GM18861 (cell line): Measurements from ENCODE around the gene RGS14.

Experiments used
- ATAC-seq: cut with Tn5 transposase; IDR thresholded peaks from one replicate; pipeline ENCODE4 v1.9.1; 2021; ENCODE audit not compliant: unreplicated experiment

RGS14 gene, protein sequence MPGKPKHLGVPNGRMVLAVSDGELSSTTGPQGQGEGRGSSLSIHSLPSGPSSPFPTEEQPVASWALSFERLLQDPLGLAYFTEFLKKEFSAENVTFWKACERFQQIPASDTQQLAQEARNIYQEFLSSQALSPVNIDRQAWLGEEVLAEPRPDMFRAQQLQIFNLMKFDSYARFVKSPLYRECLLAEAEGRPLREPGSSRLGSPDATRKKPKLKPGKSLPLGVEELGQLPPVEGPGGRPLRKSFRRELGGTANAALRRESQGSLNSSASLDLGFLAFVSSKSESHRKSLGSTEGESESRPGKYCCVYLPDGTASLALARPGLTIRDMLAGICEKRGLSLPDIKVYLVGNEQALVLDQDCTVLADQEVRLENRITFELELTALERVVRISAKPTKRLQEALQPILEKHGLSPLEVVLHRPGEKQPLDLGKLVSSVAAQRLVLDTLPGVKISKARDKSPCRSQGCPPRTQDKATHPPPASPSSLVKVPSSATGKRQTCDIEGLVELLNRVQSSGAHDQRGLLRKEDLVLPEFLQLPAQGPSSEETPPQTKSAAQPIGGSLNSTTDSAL

DNA sequence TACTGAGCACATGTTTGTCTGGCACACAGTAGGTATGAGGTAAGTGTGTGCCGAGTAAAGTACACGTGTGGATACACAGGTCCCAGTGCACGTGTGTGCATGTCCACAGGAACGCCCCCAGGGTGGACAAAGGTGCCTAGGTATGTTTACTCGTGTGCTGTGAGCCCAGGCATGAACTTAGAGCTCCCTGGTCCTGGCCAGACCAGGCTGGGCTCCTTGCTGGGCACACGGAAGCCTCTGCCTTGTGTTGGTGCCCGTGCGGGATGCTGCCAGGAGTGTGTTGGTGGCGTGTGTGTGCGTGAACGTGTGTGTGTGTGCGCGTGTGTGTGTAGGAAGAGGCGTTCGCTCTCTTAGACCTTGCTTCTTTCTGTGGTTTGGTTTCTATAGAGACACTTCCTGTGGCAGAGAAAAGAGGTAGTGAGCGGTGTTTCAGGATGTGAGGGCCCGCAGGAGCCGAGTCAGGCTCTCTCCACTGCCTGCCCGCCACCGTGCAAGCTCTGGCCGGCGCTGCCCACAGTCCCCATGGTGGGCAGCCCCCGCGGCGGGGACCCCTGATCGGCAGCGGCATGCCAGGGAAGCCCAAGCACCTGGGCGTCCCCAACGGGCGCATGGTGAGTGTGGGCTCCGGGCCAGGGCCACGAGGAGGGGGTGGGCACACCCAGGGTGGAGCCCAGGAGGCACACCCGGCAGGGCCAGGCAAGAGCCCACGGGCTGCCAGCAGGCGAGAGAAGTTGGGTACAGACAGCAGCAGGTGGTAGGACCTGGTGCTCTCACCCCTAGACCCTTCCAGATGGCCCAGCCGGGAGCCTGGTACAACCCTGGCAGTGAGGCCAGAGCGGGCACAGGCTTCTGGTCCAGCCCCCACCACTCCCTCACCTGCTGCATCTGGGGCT, at the start of gene RGS14:
Gene RGS14, plus strand, starts transcription at position 466 of the 893 bp plus-strand sequence. Its CDS starts 101 bp downstream, at position 567.
- peak; percentile 83 for ATAC-seq

DNA sequence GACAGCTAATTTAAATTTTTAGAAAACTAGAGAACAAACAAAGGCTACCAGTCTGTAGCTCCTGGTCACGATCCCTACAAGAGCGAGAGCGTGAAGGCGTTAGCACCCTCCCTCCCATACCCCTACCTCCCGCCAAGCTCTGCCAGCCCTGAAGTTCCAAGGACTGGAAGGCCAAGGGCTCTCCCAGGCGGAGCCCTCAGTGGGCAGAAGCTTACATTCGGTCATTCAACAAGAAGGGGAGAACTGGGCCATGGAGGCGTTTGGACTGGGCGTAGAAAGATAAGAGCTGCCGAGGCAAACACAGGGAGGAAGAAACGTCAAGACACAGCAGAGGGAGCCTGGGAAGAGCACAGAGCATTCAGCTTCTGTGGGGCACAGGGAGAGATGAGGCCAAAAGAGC, 49.0 kb upstream of the RGS14 start:
- no peak for ATAC-seq

DNA sequence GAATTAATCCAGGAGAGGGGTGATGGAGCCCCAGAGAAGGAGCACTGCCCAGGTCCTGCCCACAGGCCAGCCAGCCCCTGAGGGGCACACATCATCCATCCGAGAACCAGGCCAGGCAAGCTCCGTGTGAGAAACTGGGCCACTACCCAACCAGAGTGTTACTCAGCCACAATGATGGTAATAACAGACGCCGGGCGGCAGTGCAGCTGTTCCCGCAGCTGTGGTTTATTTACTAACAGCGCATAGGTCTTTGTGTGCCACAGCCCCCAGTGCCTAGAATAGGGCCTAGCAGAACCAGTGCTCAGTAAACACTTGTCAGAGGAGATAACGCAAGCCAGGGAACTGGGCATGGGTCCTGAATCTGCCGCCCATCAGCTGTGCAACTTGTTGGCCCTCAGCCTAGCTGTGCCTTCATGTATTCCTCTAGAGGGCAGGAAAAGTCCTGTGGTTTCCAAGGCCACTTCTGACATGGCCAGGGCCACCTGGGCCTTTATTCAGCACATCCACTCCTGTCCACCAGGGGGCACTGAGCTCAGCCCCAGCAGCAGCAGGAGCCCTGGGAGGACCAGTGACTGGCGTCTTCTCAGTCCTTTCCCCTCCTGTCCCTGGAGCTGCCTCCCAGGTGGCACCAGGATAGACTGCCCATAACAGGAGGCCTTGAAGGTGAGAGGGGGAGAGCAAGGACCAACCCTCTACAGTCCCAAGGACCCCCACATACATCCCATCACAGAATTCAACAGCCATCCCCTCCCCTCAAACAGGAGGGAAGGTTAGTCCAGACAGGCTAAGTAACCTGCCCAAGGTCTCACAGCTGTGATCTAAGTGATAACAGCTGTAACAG, 48.2 kb upstream of the RGS14 start:
- ATAC-seq, result no peak

DNA sequence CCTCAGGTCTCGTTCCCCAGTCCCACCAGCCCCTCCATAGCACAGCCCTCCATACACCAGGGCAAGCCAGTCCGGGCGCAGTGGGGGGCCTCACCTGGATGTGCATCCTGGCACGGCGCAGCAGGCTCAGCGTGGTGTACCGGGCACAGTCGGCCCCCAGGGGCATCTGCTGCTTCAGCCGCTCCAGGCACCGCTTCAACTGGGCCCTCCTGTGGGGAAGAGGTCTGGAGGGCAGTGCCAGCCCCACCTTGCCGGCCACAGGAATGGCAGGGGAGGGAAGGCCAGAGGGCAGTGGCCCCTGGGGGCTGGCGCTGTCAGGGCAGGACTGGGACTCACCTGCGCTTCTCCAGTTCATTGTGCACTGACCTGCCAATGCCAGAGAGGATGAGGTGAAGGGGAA, 47.4 kb upstream of the RGS14 start:
- no peak for ATAC-seq

DNA sequence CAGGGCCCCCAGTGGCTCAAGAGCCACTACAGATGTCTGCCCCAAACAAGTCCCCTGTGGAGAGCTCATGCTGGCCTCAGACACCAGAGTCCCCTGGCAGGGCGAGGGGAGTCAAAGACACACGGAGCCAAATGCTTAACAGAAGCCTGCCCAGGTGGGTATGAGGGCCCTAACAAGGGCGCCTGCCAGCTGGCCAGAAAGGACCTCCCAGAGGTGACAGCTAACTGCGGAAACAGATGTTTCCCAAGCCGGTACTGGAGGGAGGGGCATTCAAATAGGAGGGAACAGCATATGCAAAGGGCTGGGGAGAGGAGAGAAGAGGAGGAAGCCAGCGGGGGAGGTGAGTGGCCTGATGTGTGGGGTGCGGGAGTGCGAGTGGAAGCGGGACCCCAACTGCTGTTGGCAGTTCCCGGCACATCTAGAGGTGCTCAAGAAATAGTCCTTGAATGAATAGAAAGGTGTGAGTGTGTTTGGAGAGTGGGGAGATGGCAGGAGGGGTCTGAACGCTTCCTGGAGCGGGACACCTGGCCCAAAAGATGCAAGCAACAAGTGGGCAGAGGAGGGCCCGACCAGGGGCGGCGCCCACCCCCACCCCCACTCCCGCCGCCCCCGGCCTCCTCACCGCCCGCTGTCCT, 46.9 kb upstream of the RGS14 start:
- ATAC-seq, result no peak

DNA sequence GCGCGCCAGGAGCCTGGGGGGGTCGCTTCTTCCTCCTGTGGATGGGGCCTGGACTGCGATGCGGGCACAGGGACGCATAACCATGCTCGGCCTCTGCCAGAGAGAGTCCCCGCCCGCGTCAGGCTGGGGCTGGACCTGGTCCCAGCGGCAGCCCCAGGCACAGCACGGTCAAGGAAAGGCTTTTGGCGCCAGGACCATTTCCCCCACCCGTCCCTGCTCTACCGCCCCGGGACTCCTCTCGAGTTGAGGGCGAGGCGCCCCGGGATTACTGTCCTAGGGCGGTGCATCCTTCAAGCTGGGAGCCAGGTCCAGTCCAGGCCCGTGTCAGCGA, 46.4 kb upstream of the RGS14 start:
- ATAC-seq, result no peak

DNA sequence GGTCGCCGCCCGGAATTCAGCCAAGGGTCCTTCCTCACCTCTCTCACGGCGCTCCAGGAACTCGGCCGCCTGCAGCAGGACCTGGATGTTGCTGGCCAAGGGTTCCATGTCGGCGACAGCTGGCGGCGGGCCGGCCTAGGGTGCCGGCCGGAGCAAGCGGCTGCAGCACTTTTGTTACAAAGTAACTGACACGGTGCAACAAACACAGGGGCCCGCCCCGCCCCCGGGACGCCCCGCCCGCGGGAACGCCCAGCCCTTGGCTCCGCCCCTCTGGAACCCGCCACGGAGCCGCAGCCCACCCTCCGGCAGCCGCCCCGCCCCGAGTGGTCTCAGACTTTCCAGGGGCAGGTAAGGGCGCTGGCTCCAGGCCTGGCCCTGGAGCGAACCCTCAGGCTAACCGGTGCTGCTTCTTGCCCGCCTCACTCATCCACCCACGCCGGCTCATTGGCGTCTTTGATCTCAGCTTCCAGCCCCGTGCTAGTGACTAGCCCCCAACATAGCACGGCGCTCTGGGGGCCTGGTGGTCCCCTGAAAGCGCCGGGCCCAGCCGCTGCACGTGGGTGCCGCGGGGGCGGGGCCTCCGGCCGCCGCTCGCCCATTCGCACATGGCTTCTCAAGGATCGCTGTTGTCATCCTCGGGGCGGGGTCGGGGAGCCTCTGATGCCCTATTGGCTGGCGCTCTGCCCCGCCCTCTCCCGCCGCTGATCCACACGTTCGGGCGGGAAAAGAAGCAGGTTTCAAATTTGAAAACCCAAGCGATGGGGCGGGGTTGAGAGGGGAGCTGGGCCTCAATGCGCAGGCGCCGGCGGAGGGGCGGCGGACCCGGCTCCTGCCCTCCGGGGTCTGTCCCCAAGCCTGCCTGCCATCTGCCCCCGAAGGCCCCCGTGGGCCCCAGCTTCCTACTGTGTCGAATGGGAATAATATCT, 45.7 kb upstream of the RGS14 start, which contains the start of gene MXD3:
Gene MXD3, minus strand, starts transcription at position 176 of the 926 bp plus-strand sequence. Its CDS starts 68 bp downstream, at position 108.
- peak; percentile 52 for ATAC-seq

DNA sequence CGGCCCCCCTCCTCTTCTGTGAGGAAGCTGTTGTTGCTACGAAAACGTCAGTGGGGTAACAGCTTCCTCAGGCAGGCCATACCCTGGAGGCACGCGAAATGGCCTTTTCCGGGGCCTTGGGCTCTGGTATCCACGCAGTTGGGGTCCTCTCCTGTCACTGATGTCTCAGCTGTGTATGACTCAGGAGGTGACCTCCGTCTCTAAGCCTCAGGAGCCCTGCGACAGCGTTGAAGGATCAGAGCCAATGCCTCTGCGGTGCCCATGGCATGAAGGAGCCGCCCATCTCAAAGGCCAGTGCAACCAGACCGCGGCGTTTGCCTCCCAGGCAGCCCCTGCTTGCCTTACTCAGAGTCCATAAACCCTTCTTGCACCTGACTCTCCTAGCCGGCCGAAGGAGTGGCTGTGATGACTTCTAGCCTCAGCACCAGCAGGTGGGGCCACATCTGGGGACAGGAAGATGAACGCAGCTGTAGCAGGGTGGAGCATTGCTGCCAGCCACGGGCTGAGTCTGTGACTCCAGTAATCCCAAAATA, 45.0 kb upstream of the RGS14 start:
- ATAC-seq, result peak; percentile 25

DNA sequence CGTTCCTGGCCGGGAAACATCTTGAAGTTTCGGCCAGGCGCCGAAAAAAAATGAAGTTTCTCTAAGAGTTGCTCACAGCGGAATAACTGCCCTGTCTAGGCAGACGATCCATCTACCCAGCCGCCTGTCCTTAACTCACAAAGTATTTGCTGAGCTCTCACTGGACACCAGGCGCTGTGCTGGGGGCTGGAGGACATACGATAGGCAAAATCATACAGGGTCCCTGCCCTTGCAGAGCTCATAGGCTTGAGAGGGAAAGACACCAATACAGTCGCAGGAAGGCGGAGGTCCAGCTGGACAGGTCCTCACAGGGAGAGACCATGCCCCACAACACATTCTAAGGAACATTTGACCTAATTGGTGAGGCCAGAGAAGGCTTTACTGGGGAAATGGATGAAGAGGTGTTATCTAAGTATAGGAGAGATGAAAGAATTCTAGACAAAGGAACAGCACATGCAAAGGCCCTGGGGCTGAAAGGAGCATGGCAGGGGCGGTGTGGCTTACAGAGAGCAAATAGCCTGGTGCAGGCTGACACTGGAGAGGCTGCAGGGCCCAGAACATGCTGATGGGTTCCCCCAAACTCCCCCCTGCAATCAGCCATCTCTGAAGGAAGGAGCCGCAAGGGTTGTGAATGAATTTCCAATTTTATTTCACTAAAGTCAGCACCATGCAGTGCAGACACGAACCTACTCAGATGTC, 44.0 kb upstream of the RGS14 start:
- ATAC-seq, result no peak

DNA sequence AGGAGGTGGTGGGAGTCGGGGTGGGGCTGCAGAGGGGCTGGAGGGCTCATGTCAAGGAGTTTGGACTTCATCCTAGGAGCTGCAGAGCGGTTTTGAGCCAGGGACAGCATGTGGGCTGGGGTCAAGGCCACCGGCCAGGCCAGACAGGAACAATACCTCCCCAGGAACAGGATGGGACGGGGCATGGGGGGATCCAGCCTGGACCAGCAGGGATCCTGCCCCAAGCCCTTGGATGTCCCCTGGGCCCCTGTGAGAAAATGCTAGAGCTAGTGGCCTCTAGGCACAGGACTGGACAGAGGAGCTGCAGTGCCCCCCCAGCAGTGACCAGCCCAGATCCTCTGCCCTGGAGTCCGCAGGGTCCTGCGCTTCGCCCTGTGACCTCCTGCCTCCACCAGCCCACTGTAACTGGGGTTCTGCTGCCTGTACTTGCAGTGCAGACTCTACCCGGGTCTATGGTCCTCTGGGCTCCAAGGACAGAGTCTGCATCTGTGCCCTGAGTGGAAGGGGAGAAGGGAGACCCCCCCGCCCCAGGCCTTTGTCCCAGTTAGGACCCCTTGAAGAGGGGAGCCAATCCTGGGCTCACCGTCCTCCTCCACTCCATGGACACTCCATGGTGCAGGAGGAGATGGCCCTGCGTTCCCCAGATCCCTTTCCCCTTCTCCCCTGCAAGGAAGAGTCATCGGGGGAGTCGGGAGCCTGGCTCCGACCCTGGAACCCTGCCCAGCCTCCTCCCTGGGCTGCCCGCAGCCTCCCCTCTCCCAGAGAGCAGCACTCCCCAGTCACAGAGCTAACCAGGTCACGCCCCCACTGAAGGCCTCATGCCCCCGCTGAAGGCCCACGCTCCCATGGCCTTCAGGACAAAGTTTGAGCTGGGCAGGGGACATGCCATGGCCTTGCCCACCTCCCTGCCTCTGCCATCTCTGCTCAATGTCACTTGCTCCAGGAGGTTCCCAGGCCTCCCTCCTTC, 43.1 kb upstream of the RGS14 start:
- no peak for ATAC-seq

DNA sequence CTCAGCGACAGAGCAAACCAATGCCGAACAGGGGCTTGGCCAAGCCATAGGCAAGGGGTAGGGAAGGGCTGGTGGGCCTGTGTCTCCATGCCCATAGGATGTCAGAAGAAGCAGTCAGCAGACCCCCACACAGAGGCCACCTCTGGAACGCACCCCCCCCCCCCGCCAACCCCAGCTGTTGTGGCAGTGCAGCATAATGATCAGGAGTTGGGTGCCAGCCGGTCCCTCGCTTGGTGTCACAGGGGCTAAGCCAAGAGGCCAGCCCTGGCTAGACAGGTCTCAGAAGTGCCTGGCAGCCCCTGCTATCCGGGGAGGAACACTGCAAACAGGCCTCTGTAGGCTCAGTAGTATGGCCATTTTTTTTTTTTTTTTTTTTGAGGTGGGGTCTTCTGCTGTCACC, 42.3 kb upstream of the RGS14 start:
- ATAC-seq, result no peak

DNA sequence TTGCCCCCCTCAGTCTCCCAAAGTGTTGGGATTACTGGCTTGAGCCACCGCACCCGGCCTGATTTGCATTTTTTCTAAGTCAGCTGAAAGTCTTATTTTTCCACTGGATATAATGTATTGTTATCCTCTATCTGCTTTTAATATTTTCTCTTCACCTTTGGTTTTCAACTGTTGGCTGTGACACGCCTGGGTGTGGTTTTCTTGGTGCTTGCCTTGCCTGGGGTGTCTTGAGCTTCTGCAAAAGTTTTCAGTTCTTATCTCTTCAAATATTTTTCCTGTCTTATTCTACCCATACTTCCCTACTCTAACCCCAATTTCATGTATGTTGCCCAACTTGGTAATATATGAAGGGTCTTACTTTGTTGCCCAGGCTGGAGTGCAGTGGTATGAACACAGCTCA, 41.7 kb upstream of the RGS14 start:
- ATAC-seq, result no peak

DNA sequence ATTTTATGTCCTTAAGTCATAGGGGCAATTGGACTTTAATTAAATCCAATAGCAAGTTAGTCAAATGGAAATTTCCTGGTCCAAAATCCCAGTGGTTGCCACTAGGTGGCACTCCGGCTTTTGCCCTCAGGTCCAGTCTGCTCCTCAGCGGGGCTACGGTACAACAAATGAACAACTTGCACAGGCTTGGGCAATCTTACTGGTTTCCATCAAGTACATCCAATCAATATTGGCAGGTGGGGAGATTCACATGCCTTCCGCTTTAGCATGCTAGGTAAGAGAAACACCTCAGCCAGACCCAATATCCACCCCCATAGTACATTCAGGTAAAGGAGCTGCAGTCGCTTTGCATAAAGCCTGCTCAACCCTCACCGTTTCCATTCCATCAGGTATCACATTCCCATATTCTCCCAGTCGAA, 39.8 kb upstream of the RGS14 start:
- ATAC-seq, result no peak

DNA sequence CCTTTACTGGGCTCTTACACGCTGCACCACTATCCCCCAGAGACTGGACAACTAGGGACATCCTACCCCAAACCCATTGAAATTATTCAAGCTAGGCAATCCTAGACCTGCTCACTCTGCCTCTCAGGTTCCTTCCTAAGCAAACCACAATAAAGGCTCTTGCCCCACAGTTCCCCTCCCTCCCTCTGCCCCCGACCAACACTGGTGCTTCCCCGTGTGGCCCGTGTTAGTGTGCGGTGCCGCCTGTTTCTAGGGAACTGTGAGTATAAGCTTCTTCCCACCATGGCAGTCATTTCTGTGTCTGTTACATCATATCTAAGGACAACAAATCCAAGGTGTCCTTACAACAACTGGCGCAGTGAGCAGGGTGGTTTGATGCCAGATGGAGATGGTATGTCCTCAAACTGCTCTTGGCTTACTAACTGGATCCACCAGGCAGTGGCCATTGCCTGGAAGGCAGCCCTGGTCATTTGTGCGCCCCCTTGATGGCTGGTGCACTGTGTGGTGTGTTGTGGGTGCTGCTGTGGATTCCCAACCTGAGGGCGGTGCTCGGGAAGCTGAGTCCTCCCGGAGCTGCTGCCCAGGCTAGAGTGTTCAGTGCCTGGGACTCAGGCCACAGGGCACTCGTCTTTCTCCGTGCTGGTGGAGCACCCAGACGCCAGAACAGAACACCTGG, 37.7 kb upstream of the RGS14 start:
- ATAC-seq, result no peak

DNA sequence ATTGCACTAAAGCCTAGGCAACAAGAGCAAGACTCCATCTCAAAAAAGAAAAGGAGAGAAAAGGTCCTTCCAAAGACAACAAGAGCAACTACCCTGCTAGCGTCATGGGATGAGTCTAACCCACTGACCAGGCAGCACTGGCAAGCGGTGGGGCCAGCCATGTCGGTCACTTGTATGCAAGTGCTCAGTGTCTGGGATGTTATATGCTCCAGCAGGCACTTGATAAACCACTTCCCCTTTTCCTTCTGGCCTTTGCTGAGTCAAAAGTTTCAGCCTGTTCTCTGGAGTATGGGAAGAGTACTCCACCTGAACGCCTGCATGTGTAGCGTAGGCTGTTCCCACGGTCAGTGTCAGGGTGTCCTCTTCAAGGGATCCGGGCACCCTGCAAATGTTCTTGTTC, 36.8 kb upstream of the RGS14 start:
- ATAC-seq, result no peak

DNA sequence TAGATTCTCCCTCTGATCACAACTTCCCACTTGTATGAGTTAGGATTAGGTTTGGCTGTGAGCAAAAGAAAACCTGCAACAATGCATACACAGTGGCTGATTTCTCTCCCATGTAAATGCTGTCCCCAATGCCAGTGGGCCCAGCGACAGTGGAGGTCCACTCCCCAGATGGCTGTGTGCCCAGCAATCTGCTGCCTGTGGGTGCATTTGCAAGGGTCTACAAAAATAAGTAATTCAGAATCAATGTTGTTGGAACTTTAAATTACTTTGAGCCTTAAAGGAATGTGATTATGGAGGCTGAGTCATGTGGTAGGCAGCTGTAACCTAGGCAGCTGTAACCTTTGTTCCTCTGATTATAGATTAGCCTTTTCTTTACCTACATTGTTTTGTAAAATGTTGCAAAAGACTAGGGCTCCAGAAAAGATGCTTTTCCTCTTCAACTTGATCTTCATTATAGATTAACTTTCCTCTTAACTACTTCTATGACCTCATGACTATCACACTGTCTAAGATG, 31.8 kb upstream of the RGS14 start:
- ATAC-seq, result no peak
